HFFc6 (cell line): ENCODE data around the gene HECTD4. TPM values are rescaled to one million over a fixed set of nuclear protein-coding genes. Genes with fewer than 3 reads are reported as not detected.

ENCODE experiments used
- DNase-seq: peaks from one replicate; pipeline ENCODE4 v3.0.0-alpha.2; 2018
- H3K27ac Mint-ChIP-seq: 2 replicates; pipeline ENCODE4 v1.8.0; 2020; ENCODE audit warnings: mild to moderate bottlenecking, mixed read lengths
- H3K27me3 Mint-ChIP-seq: 2 replicates; pipeline ENCODE4 v1.8.0; 2021; ENCODE audit warnings: mild to moderate bottlenecking, moderate library complexity, mixed read lengths; ENCODE audit not compliant: insufficient read depth
- H3K36me3 Mint-ChIP-seq: 2 replicates; pipeline ENCODE4 v1.8.0; 2021; ENCODE audit warnings: low read depth, mixed read lengths
- H3K4me1 Mint-ChIP-seq: 2 replicates; pipeline ENCODE4 v1.8.0; 2020; ENCODE audit warnings: low read depth, mixed read lengths
- H3K4me3 Mint-ChIP-seq: 2 replicates; pipeline ENCODE4 v1.8.0; 2020; ENCODE audit warnings: mild to moderate bottlenecking, moderate library complexity, mixed read lengths
- H3K9me3 Mint-ChIP-seq: 2 replicates; pipeline ENCODE4 v1.8.0; 2020; ENCODE audit warnings: mild to moderate bottlenecking, mixed read lengths
- total RNA-seq, 6 experiments: library from RNA; stranded (reverse); fragmentation: NEBNext Ultra II Directional; extraction: Animal tissue kit (Norgen Biotek cat#: 25700); gene quantifications; 2 replicates in 1 of 6; 3 replicates in 5 of 6; pipeline ENCODE4 v1.2.3, GENCODE V29; 2021
- TF ChIP-seq, protein P1 (sequence below): fragments of 200-600 bp; sonication (generic); IDR thresholded peaks from 2 replicates; pipeline ENCODE4 v1.5.0; 2021; ENCODE audit warnings: antibody characterized with exemption, mild to moderate bottlenecking

Gene HECTD4
- total RNA-seq, 6 experiments from 2014 or later, result 15.7 to 22.5 (median 18.5) TPM

DNA sequence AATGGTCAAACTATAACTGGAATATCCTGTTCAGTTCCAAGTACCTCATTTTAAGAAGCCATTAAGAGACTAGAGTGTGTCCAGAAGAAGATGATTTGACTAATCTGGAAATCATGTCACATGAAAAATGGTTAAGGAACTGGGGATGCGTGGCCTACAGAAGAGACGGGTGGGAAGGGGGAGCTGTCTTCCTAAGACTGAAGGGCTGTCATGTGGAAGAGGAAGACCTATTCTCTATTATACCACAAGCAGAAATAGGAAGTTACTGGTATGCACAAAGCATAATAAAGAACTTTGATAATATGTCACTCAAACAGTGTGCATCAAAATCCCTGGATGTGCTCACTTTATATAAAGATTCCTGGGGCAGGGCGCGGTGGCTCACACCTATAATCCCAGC is 50.3 kb downstream of the HECTD4 start:
- no peak overlapping the region for H3K27ac Mint-ChIP-seq
- H3K4me1 Mint-ChIP-seq, result peaks cover 13% of the 10 kb centered on the region
- no peak overlapping the region for H3K4me3 Mint-ChIP-seq

DNA sequence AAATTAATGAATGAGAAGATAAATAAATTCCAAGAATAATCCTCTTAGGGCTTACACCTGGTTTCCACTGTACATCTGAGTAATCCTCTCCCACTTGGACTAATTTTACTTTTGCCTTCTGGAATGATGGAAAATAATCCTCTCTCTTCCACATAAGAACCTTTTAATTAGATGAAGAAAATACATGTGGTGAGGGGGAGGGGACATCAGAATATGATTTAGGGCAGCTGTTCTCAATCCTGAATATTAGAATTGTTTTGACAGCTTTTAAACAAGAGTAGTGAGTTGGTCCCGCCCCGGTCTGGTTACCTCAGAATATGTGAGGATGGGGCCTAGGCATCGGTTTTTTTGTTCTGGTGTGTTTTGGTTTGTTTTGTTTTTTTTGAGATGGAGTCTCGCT is 51.5 kb downstream of the HECTD4 start:
- no peaks in the 10 kb centered on the region for H3K9me3 Mint-ChIP-seq
- no peak overlapping the region for H3K27ac Mint-ChIP-seq
- TF ChIP-seq, protein P1, sequence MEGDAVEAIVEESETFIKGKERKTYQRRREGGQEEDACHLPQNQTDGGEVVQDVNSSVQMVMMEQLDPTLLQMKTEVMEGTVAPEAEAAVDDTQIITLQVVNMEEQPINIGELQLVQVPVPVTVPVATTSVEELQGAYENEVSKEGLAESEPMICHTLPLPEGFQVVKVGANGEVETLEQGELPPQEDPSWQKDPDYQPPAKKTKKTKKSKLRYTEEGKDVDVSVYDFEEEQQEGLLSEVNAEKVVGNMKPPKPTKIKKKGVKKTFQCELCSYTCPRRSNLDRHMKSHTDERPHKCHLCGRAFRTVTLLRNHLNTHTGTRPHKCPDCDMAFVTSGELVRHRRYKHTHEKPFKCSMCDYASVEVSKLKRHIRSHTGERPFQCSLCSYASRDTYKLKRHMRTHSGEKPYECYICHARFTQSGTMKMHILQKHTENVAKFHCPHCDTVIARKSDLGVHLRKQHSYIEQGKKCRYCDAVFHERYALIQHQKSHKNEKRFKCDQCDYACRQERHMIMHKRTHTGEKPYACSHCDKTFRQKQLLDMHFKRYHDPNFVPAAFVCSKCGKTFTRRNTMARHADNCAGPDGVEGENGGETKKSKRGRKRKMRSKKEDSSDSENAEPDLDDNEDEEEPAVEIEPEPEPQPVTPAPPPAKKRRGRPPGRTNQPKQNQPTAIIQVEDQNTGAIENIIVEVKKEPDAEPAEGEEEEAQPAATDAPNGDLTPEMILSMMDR, result no peak
- H3K4me1 Mint-ChIP-seq, result peaks cover 13% of the 10 kb centered on the region
- H3K36me3 Mint-ChIP-seq, result no peaks in the 10 kb centered on the region
- DNase-seq, result no peak
- H3K4me3 Mint-ChIP-seq, result no peak overlapping the region
- H3K27me3 Mint-ChIP-seq, result no peaks in the 10 kb centered on the region; the same call in 1 of the 2 replicates

More for the DNA sequence above, 50.3 kb downstream of the HECTD4 start:
- H3K27me3 Mint-ChIP-seq, result no peaks in the 10 kb centered on the region; the same call in 1 of the 2 replicates
- H3K9me3 Mint-ChIP-seq, result no peaks in the 10 kb centered on the region
- no peaks in the 10 kb centered on the region for H3K36me3 Mint-ChIP-seq
- no peak for DNase-seq
- TF ChIP-seq, protein P1, result no peak

DNA sequence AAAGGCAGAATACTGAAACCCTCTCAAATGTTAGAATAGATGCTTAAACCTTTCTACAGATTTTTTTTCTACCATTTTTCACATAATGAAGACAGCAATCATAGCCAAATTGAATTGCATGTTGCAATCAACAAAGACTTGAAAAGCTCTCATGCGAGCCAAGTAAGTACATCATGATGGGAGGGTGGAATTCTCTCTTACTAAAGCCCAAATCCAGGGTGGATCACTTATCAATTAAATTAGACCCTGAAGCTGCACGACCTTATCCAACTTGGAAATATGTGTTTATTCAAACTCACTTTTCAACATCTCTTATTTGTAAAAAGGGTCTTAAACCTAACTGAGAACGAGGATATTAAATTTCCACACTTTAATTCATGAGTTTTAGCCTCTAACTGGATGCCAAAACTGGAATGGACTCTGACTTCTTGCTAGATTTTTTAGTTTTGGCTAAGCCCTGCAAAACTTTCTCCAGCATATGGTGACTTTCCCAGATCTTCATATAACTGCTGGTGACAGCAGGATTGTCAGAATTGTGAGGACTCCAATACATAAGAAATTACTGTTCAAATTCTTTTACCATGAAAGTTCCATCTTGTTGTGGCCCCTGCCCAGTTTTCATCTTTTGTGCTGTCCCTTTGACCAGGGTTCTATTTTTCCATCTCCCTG is 53.6 kb downstream of the HECTD4 start:
- Mint-ChIP-seq H3K27me3 (no peaks in the 10 kb centered on the region; the same call in 1 of the 2 replicates), H3K4me3 (no peak overlapping the region), H3K9me3 (no peaks in the 10 kb centered on the region), H3K4me1 (peaks cover 14% of the 10 kb centered on the region), H3K27ac (no peak overlapping the region), H3K36me3 (no peaks in the 10 kb centered on the region)
- no peak for DNase-seq
- TF ChIP-seq, protein P1, result no peak

DNA sequence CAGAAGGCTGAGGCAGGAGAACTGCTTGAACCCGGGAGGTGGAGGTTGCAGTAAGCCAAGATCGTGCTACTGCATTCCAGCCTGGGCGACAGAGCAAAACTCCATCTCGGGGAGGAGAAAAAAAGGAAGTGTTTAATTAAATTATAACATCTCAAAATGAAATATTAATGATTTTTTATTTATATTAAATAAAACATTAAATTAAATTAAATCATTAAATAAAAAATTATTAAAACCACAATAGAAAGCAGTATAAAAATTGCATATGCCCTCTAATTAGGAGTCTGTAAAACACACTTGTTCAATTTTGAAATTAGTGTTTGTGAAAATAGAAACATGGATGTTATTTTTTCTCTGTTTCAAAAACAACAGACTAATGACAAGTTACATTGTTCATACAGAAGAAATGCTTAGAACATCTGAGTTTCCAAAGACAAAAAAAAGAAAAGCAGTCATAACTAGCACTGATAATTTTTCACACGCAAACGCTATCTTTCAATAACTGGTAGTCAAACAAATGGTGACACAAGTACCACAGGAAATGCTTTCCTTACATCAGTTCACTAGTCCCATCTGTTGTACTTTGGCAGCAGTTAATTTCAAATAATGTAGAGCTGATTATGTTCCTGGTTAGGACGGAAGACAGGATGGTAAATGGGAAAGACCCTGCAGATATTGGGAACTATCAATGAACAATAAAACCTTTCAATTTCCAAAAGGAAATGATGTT is 54.9 kb downstream of the HECTD4 start:
- Mint-ChIP-seq H3K27ac (no peak overlapping the region), H3K27me3 (no peaks in the 10 kb centered on the region; the same call in 1 of the 2 replicates), H3K4me1 (peaks cover 19% of the 10 kb centered on the region), H3K36me3 (no peaks in the 10 kb centered on the region), H3K9me3 (no peaks in the 10 kb centered on the region), H3K4me3 (no peak overlapping the region)
- TF ChIP-seq, protein P1, result no peak
- DNase-seq, result no peak

DNA sequence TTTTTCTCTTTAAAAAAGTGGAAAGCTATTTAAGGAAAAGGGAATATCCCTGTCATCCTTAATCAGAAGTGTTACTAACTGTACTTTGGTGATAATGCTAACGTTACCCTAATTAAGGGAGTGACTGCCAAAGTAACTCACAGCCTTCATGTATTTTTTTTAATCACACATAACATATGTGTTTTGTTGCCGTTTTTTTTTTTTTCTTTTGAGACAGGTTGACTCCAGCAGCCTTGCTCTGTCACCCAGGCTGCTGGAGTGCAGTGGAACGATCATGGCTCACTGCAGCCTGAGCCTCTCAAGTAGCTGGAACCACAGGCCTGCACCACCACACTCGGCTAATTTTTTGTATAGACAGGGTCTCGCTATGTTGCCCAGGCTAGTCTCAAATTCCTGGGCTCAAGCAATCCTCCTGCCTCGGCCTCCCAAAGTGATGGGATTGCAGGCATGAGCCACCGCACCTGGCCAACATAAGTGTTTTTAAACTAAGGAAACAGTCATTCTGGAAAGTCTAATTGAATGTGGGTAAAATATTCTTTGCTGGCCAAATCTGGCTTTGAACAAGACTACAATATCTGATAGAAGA is 56.5 kb downstream of the HECTD4 start:
- H3K36me3 Mint-ChIP-seq, result no peaks in the 10 kb centered on the region
- no peak overlapping the region for H3K27ac Mint-ChIP-seq
- TF ChIP-seq, protein P1, result no peak
- no peaks in the 10 kb centered on the region for H3K9me3 Mint-ChIP-seq
- H3K4me3 Mint-ChIP-seq, result no peak overlapping the region
- H3K4me1 Mint-ChIP-seq, result peaks cover 23% of the 10 kb centered on the region
- DNase-seq, result no peak
- H3K27me3 Mint-ChIP-seq, result no peaks in the 10 kb centered on the region; the same call in 1 of the 2 replicates
